Stimulated activated CD8-positive, alpha-beta memory T cell treated with anti-CD3 and anti-CD28 coated beads, Interleukin-7, amount 100 ng/mL, for 24 hours (primary cell): Measurements from ENCODE around the gene CDH23.

Experiments used
- DNase-seq: peaks from one replicate; pipeline ENCODE4 v3.0.0-alpha.2; 2020; ENCODE audit warnings: low read depth

The CDH23 gene

DNA sequence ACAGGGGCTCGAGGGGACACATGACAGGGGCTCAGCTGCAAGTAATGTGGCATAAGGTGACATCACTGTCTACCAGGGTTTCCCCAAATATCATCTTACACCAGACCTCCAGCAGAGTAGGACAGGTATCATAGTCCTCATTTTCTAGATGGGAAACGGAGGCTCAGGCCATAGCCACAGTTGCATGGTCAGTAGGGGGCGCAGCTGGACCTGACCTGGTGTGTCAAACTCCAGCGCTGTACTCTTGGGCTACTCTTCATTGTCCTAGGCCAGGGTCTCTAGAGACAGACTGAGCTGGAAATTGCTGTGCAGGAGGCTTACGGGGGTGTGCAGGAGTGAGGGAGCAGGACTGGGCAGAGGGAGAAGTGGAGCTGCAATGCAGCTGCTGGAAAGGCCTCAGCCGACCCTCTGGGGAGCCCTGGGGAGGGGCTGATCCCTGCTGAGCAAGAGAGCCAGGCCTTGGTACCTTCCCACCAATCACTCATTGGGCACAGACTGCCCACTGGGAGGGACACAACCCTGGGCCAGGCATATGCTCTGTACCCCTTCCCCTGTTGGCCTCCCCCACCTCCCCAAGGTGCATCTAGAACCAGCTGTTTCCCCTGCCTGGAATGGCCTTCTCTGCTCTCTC lies 89.9 kb downstream of the CDH23 start:
- DNase-seq = peak; percentile 23

- no peak for DNase-seq
These were observed 91.0 kb downstream of the CDH23 start for GRCh38 chr10:71487726-71488125.

DNA sequence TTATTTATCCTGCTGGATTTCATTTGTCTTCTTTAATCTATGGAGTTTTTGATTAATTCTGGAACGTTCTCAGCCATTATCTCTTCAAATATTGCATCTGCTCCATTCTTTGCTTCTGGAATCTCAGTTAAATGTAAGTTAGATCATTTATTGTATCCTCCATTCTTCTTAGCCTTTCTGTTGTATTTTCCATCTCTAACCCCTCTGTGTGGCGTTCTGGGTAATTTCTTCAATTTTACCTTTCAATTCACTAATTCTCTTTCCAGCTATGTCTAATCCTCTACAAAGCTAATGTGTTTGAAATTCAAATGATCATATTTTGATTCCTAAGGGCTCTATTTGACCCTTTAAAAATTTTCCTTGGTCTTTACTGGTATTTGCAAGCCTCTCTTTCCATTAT lies 92.4 kb downstream of the CDH23 start:
- DNase-seq = no peak

DNA sequence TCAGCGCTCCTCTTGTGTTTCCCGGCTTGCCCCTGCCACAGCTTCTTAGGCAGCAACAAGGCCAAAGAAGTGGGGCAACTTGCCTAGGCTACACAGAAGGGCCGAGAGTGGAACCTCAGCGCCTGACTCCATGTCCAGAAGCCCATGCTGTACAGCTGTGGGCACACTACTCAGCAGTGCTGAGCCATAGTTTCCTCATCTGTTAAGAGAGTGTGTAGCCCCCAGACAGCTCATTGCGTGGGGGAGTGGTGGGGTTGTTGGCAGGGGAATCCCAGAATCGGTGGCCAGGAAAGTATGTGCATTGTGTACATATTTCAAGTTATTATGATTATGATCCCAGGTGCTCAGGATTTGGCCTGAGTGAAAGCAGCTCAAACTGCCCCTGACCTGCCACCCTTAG lies 96.2 kb downstream of the CDH23 start:
- no peak for DNase-seq

DNA sequence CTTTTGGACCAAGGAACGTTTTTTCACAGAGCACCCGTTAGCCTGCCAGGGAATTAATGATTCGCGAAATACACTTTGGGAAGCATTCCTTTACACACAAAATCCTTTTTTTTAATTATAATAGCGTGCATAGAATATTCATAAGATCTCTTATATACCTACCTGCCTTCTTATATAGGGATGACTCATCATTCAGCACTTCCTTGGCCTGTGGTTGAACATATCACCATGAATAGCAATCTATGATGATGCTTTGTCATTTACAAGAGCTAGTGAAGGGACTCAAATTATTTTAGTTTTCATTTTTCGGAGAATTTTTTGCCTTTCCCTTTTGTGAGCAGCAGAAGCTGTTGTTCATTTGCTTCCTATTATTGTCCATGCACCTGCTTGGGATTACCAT lies 97.0 kb downstream of the CDH23 start:
- DNase-seq = no peak

DNA sequence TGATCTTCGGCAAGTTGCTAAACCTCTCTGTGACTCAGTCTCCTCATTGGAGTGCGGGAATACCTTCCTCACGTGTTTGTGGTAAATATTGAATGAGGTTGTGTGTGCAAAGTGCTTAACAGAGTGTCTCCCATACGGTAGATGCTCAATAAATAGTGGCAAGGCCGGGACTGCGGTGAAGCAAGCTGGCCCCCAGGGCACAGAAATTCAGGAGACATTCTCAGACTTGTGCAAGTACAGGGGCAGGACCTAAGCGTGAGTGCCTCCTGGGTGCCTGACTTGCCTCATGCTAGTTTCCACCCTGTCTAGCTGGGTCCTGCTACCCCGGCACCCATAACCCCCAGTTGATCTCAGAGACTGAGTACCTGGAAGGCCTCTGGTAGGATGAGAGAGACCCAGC lies 97.8 kb downstream of the CDH23 start:
- no peak for DNase-seq

DNA sequence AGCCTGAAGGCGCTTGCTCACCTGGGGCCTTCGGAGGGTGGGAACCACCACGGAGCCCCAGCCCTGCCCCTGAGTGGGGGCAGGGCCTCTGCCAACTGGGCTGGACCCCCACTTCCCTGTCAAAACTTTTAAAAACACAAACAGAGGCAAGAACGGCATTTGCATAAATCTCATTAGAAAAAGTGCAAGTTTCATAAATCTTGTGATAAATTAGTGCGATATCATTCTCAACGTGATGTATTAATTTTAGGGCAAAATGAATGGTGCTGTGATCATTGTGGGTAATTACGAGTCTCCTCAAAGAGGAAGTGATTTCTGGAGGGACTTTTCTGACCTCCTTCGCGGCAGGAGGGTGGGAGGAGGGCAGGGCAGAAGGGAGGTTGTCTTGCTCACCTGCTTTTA lies 98.3 kb downstream of the CDH23 start:
- DNase-seq = no peak

- no peak for DNase-seq
These were observed 100.4 kb downstream of the CDH23 start for GRCh38 chr10:71496927-71497762.

- DNase-seq = no peak
These were observed 101.1 kb downstream of the CDH23 start for GRCh38 chr10:71497763-71498326.

DNA sequence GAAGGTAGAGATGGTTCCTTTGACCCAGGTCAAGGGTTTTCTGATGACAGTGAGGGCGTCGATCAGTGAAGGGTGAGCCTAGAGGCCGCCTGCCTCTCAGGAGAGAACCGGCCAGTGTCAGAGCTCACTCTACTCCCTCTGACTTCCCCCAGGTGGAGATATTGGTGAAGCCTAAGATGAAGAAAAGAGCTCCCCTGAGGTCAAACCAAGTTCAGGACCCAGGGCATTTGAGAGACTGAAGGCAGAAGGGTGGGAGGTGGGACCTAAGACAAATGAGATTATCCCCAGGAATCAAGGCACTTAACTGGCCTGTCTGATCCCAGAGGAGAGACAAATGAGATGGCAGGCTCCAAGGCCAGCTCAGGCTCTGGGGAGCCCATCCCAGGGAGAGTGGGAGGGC lies 104.7 kb downstream of the CDH23 start:
- no peak for DNase-seq

DNA sequence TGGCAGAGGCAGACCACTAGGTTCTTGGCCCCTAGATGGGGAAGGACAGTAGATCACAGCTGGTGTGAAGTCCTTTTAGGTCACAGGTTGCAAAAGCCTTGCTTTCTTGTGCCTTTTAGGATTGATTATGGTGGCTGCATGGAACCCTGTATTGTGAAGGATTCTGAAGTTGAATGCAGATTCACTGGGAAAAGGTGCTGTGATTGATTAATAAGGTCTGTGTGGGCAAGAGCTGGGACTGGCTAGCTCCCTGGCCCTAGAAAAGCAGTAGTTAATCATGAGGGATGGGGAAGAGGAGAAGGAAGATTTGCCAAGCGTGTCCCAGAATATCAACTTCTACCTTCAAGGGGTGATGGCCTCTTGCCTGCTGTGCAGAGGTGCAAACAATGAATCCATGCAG lies 105.5 kb downstream of the CDH23 start:
- no peak for DNase-seq

GRCh38 chr10:71502851-71503250 lies 106.1 kb downstream of the CDH23 start:
- no peak for DNase-seq

- no peak for DNase-seq
These were observed 107.4 kb downstream of the CDH23 start for GRCh38 chr10:71504168-71504567.

DNA sequence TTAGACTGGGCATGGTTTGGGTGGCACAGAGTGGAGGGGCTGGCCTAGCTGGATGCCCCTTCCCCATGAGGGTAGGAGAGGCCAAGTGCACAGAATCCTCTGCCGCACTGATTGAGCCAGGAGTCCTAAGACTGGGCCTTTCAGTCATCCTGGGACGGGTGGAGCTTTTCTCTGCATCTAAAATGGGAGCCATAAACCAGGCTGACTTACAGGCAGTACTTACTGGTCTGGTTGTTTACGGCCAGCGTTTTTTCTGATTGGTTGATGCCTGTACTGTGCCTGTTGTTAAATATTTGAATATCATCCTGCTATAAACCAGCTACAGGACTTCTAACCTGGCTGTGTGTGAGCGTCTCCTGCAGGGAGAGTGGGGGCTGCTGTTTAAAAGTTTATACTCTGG lies 107.8 kb downstream of the CDH23 start:
- DNase-seq = no peak

GRCh38 chr10:71505862-71506261 lies 109.1 kb downstream of the CDH23 start:
- no peak for DNase-seq

DNA sequence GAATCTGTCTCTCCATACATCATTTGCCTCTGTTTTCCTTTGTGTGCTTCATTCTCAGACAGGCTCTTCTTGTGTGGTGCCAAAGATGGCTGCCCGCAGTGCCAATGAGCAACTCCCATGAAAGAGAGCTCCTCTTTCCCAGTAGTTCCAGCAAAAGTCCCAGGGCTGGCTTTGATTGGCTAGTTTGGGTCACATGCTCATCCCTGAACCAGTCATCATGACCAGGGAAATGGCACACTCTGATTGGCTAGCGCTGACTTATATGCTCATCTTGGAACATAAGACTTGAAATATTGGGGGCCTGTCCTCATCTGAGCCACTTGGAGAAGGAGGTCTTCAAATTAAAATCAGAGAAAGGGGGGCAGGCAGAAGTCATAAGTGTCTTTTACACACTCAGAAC lies 112.7 kb downstream of the CDH23 start:
- DNase-seq = no peak

DNA sequence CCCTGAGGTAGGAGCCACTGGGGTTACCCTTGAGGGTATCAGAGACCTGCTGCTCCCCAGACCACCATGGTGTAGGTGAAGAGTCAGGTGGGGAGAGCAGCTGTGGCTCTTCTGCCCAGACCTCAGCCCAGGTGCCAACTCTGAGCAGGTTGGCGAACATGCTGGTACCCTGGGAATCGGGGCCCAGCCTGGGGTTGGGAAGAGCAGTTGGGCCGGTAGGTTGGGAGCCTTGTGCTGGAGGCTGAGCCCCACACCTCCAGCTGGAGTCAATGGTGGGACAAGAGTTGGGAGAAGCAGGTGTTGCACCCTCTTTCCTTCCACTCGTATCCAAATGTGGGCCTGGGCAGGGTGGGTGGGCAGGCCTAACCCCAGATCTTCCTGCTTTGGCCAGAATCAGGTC lies 114.5 kb downstream of the CDH23 start:
- DNase-seq = no peak

DNA sequence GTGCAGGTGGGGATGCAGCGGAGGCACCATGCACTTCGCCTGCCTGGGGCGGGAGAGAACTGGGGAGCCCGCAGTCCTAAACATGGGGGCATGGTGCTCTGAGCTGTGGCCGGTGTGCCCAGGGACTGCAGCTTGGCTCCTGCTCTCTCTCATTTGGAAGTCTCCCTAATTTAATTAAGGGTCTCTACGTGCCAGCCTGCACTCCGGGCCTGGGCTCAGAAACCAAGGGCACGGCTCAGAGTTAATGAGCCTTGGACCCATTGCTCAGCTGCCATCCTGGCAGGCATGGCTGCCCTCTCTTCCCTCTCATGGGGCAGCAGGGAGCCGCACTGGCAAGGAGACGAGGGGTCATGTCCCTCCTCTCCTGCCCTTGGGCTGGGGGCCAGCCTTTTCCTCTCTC lies 115.6 kb downstream of the CDH23 start:
- DNase-seq = no peak

DNA sequence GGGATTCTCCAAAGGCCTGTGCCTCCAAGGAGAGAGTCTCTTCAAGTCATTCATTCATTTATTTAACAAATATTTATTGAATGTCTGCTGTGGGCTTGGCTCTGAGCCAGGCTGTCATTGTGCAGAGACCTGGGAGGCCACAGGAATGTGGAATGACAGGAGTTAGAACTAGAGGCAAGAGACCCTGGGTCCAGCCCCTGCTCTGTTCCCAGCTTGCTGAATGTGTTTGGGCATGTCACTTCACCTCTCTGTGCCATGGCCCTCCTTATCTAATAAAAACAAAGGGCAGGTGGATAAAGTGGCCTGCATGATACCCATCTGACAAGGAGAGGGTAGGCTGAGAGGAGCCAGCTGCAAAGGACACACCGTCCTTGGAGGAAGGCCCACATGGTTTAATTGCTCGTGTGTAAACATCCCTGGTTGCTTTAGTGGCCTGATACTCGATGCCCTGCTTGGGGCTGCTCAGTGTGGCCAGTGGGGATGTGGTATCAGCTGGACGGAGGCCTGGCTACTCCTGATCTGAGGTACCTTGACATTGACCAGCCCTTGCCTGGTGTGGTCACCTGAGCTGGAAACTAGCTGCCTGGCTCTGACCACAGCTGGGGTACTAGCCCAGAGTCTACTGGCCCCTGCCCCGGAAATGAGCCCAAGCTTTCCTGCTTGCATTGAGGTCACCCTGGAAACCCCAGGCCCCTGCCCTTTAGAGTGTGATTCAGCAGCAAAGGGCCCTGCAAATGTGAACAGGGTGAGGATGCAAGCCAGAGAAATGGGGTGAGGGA lies 116.2 kb downstream of the CDH23 start:
- no peak for DNase-seq

DNA sequence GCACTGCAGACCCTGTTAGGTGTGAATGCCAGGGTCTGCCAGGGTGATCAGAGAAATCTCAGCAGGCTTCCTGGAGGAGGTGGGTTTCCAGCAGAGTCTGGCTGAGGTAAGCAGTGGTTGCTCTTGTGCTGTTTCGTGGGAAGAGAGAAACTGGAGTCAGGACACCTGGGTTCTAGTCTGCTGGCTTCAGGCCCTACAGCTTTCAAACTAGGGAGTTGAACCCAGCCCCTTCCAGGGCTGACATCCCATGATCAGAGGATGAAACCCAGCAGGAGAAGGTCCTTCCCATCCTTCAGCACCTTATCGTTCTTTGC lies 116.8 kb downstream of the CDH23 start:
- no peak for DNase-seq

DNA sequence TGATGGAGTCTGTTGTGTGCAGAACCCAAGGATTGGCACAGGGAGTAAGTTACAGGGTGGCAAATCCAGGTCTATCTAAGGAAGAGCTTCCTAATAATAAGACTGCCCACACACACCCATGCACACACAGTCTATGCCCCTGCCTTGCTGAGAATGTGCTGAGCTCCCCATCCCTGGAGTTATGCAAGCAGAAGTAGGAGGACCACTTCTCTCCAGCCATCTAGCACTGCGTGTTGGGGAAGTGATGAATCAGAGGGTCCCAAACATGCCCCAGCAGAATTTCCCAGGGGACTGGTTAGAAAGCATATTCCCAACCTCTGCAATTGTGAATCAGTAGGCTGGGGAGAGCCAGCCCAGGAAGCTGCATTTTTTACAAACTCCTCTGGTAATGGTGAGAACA lies 117.2 kb downstream of the CDH23 start:
- DNase-seq = no peak

GRCh38 chr10:71515531-71516172 lies 118.9 kb downstream of the CDH23 start:
- DNase-seq = no peak
